OCI-LY7 (cell line): Measurements from ENCODE around the gene HSF2. TPM values are rescaled to one million over a fixed set of nuclear protein-coding genes. Genes with fewer than 3 reads are reported as not detected.

Experiments
- BruUV-seq: library from RNA; stranded (reverse); fragments of 400-500 nt; replicated peaks from 2 replicates; lab custom pipeline; 2021; lab: Mats Ljungman, UMichigan
- CTCF ChIA-PET: fragments of 300-600 bp; sonication (Branson Sonifier 250); formaldehyde crosslinking; loops from one replicate; lab custom pipeline; 2022; ENCODE audit warnings: antibody characterized with exemption; ENCODE audit not compliant: unreplicated experiment; lab: Charles Lee
- POLR2A ChIA-PET: fragments of 300-600 bp; sonication (Branson Sonifier 250); formaldehyde crosslinking; loops from one replicate; lab custom pipeline; 2022; ENCODE audit warnings: antibody characterized with exemption; lab: Charles Lee
- DNase-seq: peaks from one replicate; pipeline ENCODE4 v3.0.0-alpha.2; 2015; ENCODE audit warnings: low spot score
- H2AFZ ChIP-seq: fragments of 200-600 bp; sonication (generic), shearing (Covaris generic); 2 replicates; pipeline ENCODE4 v1.6.1; 2014; ENCODE audit warnings: mild to moderate bottlenecking, antibody characterized with exemption, low read length, moderate library complexity
- H3K27ac ChIP-seq: fragments of 200-600 bp; sonication (generic); 2 replicates; pipeline ENCODE4 v1.5.1; 2014; ENCODE audit warnings: mixed run types, low read depth, mild to moderate bottlenecking, moderate library complexity, low read length, inconsistent platforms; ENCODE audit not compliant: poor library complexity, severe bottlenecking
- H3K36me3 ChIP-seq: fragments of 200-600 bp; sonication (generic); 2 replicates; pipeline ENCODE4 v1.6.1; 2014; ENCODE audit warnings: mild to moderate bottlenecking, antibody characterized with exemption, low read length, moderate library complexity, mixed read lengths; ENCODE audit not compliant: insufficient read depth
- H3K4me1 ChIP-seq: fragments of 200-600 bp; sonication (generic); 2 replicates; pipeline ENCODE4 v1.5.1; 2014; ENCODE audit warnings: mild to moderate bottlenecking, low read length; ENCODE audit not compliant: insufficient read depth, poor library complexity, severe bottlenecking
- H3K4me2 ChIP-seq: fragments of 200-600 bp; sonication (generic); 2 replicates; pipeline ENCODE4 v1.6.1; 2014; ENCODE audit warnings: mild to moderate bottlenecking, low read length
- H3K4me3 ChIP-seq: fragments of 200-600 bp; sonication (generic); 2 replicates; pipeline ENCODE4 v1.5.1; 2014; ENCODE audit warnings: mild to moderate bottlenecking, low read depth, low read length; ENCODE audit not compliant: poor library complexity, severe bottlenecking
- H3K79me2 ChIP-seq: fragments of 200-600 bp; sonication (generic); 2 replicates; pipeline ENCODE4 v1.6.1; 2016; ENCODE audit warnings: low read depth, mild to moderate bottlenecking, low read length, moderate library complexity, mixed read lengths; ENCODE audit not compliant: insufficient read depth
- H3K9me2 ChIP-seq: fragments of 200-600 bp; sonication (generic); 2 replicates; pipeline ENCODE4 v1.6.1; 2016; ENCODE audit warnings: mild to moderate bottlenecking, low read length, mixed read lengths; ENCODE audit not compliant: insufficient read depth
- H3K9me3 ChIP-seq: fragments of 200-600 bp; sonication (generic); 2 replicates; pipeline ENCODE4 v1.6.1; 2014; ENCODE audit warnings: mild to moderate bottlenecking, mixed run types, low read length, mixed read lengths
- H4K20me1 ChIP-seq: fragments of 200-600 bp; sonication (generic); 2 replicates; pipeline ENCODE4 v1.6.1; 2014; ENCODE audit warnings: mild to moderate bottlenecking, antibody characterized with exemption, low read length, moderate library complexity, mixed read lengths; ENCODE audit not compliant: insufficient read depth
- EZH2phosphoT487 ChIP-seq: fragments of 200-600 bp; sonication (generic); IDR thresholded peaks from 2 replicates; pipeline ENCODE4 v1.6.1; 2018; ENCODE audit warnings: low read depth, borderline replicate concordance, mild to moderate bottlenecking, mixed run types, antibody characterized with exemption, low read length, moderate library complexity, mixed read lengths
- intact Hi-C: fragments of 100-400 bp; cut with micrococcal nuclease; formaldehyde crosslinking; loops from one replicate; pipeline ENCODE4 v1.10.0; 2022; ENCODE audit not compliant: unreplicated experiment
- total RNA-seq, 2 experiments: library from RNA; depleted of rRNA in 1 of 2; stranded (reverse); fragments of >200 nt in 1 of 2; shearing (Covaris generic) in 1 of 2; gene quantifications; 2 replicates each; pipeline ENCODE4 v1.2.3, GENCODE V29; 2014 to 2022
- TF ChIP-seq, protein P1 (sequence below): fragments of 200-600 bp; sonication (generic); conservative IDR thresholded peaks from 2 replicates; pipeline ENCODE4 v1.5.1; 2014; ENCODE audit warnings: mild to moderate bottlenecking, antibody characterized with exemption, low read length, moderate library complexity, mixed read lengths

The HSF2 gene
- total RNA-seq, 2 experiments from 2014 or later, result 12.1 to 29.6 TPM

- Histone ChIP-seq H3K79me2 (no peaks in the 10 kb centered on the region), H3K9me2 (no peaks in the 10 kb centered on the region), H4K20me1 (no peaks in the 10 kb centered on the region), H3K9me3 (no peaks in the 10 kb centered on the region), H3K4me2 (no peak overlapping the region), H2AFZ (no peak overlapping the region), H3K27ac (no peak overlapping the region), H3K4me1 (no peaks in the 10 kb centered on the region), H3K36me3 (no peaks in the 10 kb centered on the region), H3K4me3 (no peak overlapping the region)
- no peak for TF ChIP-seq EZH2phosphoT487
- TF ChIP-seq, protein P1, sequence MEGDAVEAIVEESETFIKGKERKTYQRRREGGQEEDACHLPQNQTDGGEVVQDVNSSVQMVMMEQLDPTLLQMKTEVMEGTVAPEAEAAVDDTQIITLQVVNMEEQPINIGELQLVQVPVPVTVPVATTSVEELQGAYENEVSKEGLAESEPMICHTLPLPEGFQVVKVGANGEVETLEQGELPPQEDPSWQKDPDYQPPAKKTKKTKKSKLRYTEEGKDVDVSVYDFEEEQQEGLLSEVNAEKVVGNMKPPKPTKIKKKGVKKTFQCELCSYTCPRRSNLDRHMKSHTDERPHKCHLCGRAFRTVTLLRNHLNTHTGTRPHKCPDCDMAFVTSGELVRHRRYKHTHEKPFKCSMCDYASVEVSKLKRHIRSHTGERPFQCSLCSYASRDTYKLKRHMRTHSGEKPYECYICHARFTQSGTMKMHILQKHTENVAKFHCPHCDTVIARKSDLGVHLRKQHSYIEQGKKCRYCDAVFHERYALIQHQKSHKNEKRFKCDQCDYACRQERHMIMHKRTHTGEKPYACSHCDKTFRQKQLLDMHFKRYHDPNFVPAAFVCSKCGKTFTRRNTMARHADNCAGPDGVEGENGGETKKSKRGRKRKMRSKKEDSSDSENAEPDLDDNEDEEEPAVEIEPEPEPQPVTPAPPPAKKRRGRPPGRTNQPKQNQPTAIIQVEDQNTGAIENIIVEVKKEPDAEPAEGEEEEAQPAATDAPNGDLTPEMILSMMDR, result no peak
- POLR2A ChIA-PET, result interaction anchor here (1.0 kb wide), 1 partner anchor 19 kb away, joined by 3 read pairs; no protein-coding TSS in a partner anchor
- CTCF ChIA-PET, result no interaction called here
- no TSS peak for BruUV-seq
- intact Hi-C loops, result no loop called here
- no peak for DNase-seq
Observed at GRCh38 chr6:122389704-122390372, 9.6 kb upstream of the HSF2 start.

- intact Hi-C loops, result no loop called here
- no peaks in the 10 kb centered on the region for H3K4me1 ChIP-seq
- TF ChIP-seq EZH2phosphoT487, result no peak
- TF ChIP-seq, protein P1, result no peak
Observed at GRCh38 chr6:122392564-122393350, 6.7 kb upstream of the HSF2 start.

More at GRCh38 chr6:122392564-122393350, 6.7 kb upstream of the HSF2 start:
- Histone ChIP-seq H3K4me2 (no peak overlapping the region), H3K4me3 (no peak overlapping the region), H3K36me3 (no peaks in the 10 kb centered on the region), H3K9me2 (no peaks in the 10 kb centered on the region), H3K79me2 (no peaks in the 10 kb centered on the region), H3K9me3 (no peaks in the 10 kb centered on the region), H3K27ac (no peak overlapping the region), H4K20me1 (no peaks in the 10 kb centered on the region), H2AFZ (no peak overlapping the region)
- CTCF ChIA-PET, result no interaction called here
- no TSS peak for BruUV-seq
- POLR2A ChIA-PET, result interaction anchor here (0.6 kb wide), 1 partner anchor 42 kb away, joined by 3 read pairs; no protein-coding TSS in a partner anchor
- no peak for DNase-seq
